T-helper 2 cell treated with Interferon-gamma antibody and Interleukin-4, amounts not matched to agents 5 μg/mL and 100 μg/mL, for 36 hours (primary cell): ENCODE results near the gene FGGY.
A peak's percentile ranks its signal among the peaks of the same experiment; 100 is the strongest.
"Not testable (repeated sequence)": the region's sequence is repeated elsewhere in the genome, so short reads cannot be mapped to it uniquely, and the experiment has no call there.

ENCODE experiments used
- DNase-seq: peaks from one replicate; pipeline ENCODE4 v3.0.0; 2021; ENCODE audit warnings: low spot score
- H3K27ac Mint-ChIP-seq: one replicate; pipeline ENCODE4 v1.8.0; 2021; ENCODE audit warnings: mild to moderate bottlenecking, mixed read lengths
- H3K27me3 Mint-ChIP-seq: one replicate; pipeline ENCODE4 v1.8.0; 2021; ENCODE audit warnings: low read depth, mixed read lengths
- H3K36me3 Mint-ChIP-seq: one replicate; pipeline ENCODE4 v1.8.0; 2021; ENCODE audit warnings: low read depth, mixed read lengths
- H3K4me1 Mint-ChIP-seq: one replicate; pipeline ENCODE4 v1.8.0; 2021; ENCODE audit warnings: low read depth, mixed read lengths
- H3K4me3 Mint-ChIP-seq: one replicate; pipeline ENCODE4 v1.8.0; 2022; ENCODE audit warnings: mild to moderate bottlenecking, moderate library complexity, mixed read lengths
- H3K9me3 Mint-ChIP-seq: one replicate; pipeline ENCODE4 v1.8.0; 2021; ENCODE audit warnings: mixed read lengths

FGGY gene

GRCh38 chr1:59296358-59297256 lies at the start of gene FGGY:
Gene FGGY (plus strand): TSS chr1:59297094. CDS start chr1:59321550, 24,456 bp downstream.
- peaks cover 3% of the 10 kb centered on the region for H3K9me3 Mint-ChIP-seq

GRCh38 chr1:59248758-59249157 lies 48.1 kb upstream of the FGGY start:
- H3K36me3 Mint-ChIP-seq, result no peaks in the 10 kb centered on the region
- DNase-seq, result no peak
- H3K4me3 Mint-ChIP-seq, result no peak overlapping the region
- no peak overlapping the region for H3K27ac Mint-ChIP-seq
- no peaks in the 10 kb centered on the region for H3K4me1 Mint-ChIP-seq
- H3K9me3 Mint-ChIP-seq, result peaks cover 6% of the 10 kb centered on the region
- no peaks in the 10 kb centered on the region for H3K27me3 Mint-ChIP-seq

More at GRCh38 chr1:59296358-59297256, at the start of gene FGGY:
- Mint-ChIP-seq H3K4me1 (peaks cover 24% of the 10 kb centered on the region), H3K36me3 (peaks cover 4% of the 10 kb centered on the region), H3K27ac (peak within 1 kb of the TSS; percentile 93), H3K27me3 (no peaks in the 10 kb centered on the region), H3K4me3 (peak within 1 kb of the TSS; percentile 91)
- DNase-seq, result peak; percentile 88

- H3K27me3 Mint-ChIP-seq, result no peaks in the 10 kb centered on the region
- H3K36me3 Mint-ChIP-seq, result no peaks in the 10 kb centered on the region
- no peak for DNase-seq
- peaks cover 6% of the 10 kb centered on the region for H3K9me3 Mint-ChIP-seq
- H3K4me3 Mint-ChIP-seq, result no peak overlapping the region
- H3K27ac Mint-ChIP-seq, result no peak overlapping the region
- H3K4me1 Mint-ChIP-seq, result no peaks in the 10 kb centered on the region
Observed at GRCh38 chr1:59249396-59250137, 47.3 kb upstream of the FGGY start.

- not testable (repeated sequence) for H3K4me1 Mint-ChIP-seq, H3K9me3 Mint-ChIP-seq, H3K27ac Mint-ChIP-seq, H3K27me3 Mint-ChIP-seq, DNase-seq, H3K4me3 Mint-ChIP-seq, H3K36me3 Mint-ChIP-seq
Observed at GRCh38 chr1:59251061-59251460, 45.8 kb upstream of the FGGY start.

- not testable (repeated sequence) for H3K27me3 Mint-ChIP-seq, H3K9me3 Mint-ChIP-seq, DNase-seq, H3K27ac Mint-ChIP-seq, H3K4me3 Mint-ChIP-seq, H3K4me1 Mint-ChIP-seq, H3K36me3 Mint-ChIP-seq
Observed at GRCh38 chr1:59256429-59256828, 40.5 kb upstream of the FGGY start.

- Mint-ChIP-seq H3K27ac (no peak overlapping the region), H3K27me3 (peaks cover 9% of the 10 kb centered on the region), H3K9me3 (no peaks in the 10 kb centered on the region), H3K4me3 (no peak overlapping the region), H3K4me1 (no peaks in the 10 kb centered on the region), H3K36me3 (no peaks in the 10 kb centered on the region)
- DNase-seq, result no peak
Observed at GRCh38 chr1:59258412-59259032, 38.4 kb upstream of the FGGY start.

GRCh38 chr1:59261537-59261936 lies 35.4 kb upstream of the FGGY start:
- Mint-ChIP-seq H3K4me1 (no peaks in the 10 kb centered on the region), H3K27ac (no peak overlapping the region), H3K27me3 (peaks cover 2% of the 10 kb centered on the region), H3K36me3 (no peaks in the 10 kb centered on the region), H3K9me3 (no peaks in the 10 kb centered on the region), H3K4me3 (no peak overlapping the region)
- DNase-seq, result no peak

- Mint-ChIP-seq H3K27me3 (no peaks in the 10 kb centered on the region), H3K4me3 (no peak overlapping the region), H3K36me3 (no peaks in the 10 kb centered on the region), H3K9me3 (no peaks in the 10 kb centered on the region), H3K4me1 (no peaks in the 10 kb centered on the region), H3K27ac (no peak overlapping the region)
- DNase-seq, result no peak
Observed at GRCh38 chr1:59262631-59263030, 34.3 kb upstream of the FGGY start.

GRCh38 chr1:59263111-59263510 lies 33.8 kb upstream of the FGGY start:
- no peaks in the 10 kb centered on the region for H3K4me1 Mint-ChIP-seq
- H3K4me3 Mint-ChIP-seq, result no peak overlapping the region
- H3K27ac Mint-ChIP-seq, result no peak overlapping the region
- no peaks in the 10 kb centered on the region for H3K36me3 Mint-ChIP-seq
- no peaks in the 10 kb centered on the region for H3K27me3 Mint-ChIP-seq
- H3K9me3 Mint-ChIP-seq, result no peaks in the 10 kb centered on the region
- no peak for DNase-seq

- Mint-ChIP-seq H3K4me3 (no peak overlapping the region), H3K27me3 (peaks cover 5% of the 10 kb centered on the region), H3K4me1 (no peaks in the 10 kb centered on the region), H3K9me3 (no peaks in the 10 kb centered on the region), H3K36me3 (no peaks in the 10 kb centered on the region), H3K27ac (no peak overlapping the region)
- no peak for DNase-seq
Observed at GRCh38 chr1:59265622-59266021, 31.3 kb upstream of the FGGY start.

GRCh38 chr1:59266180-59266926 lies 30.5 kb upstream of the FGGY start:
- Mint-ChIP-seq H3K4me3 (no peak overlapping the region), H3K27ac (no peak overlapping the region), H3K36me3 (no peaks in the 10 kb centered on the region), H3K27me3 (peaks cover 5% of the 10 kb centered on the region), H3K4me1 (no peaks in the 10 kb centered on the region), H3K9me3 (no peaks in the 10 kb centered on the region)
- DNase-seq, result no peak

- no peaks in the 10 kb centered on the region for H3K36me3 Mint-ChIP-seq
- no peak overlapping the region for H3K27ac Mint-ChIP-seq
- H3K4me3 Mint-ChIP-seq, result no peak overlapping the region
Observed at GRCh38 chr1:59266927-59267293, 30.0 kb upstream of the FGGY start.

GRCh38 chr1:59268406-59268805 lies 28.5 kb upstream of the FGGY start:
- no peak for DNase-seq
- no peak overlapping the region for H3K27ac Mint-ChIP-seq
- H3K9me3 Mint-ChIP-seq, result no peaks in the 10 kb centered on the region
- no peaks in the 10 kb centered on the region for H3K4me1 Mint-ChIP-seq
- no peak overlapping the region for H3K4me3 Mint-ChIP-seq
- H3K36me3 Mint-ChIP-seq, result no peaks in the 10 kb centered on the region
- H3K27me3 Mint-ChIP-seq, result peaks cover 5% of the 10 kb centered on the region

More at GRCh38 chr1:59266927-59267293, 30.0 kb upstream of the FGGY start:
- peaks cover 5% of the 10 kb centered on the region for H3K27me3 Mint-ChIP-seq
- DNase-seq, result no peak
- no peaks in the 10 kb centered on the region for H3K4me1 Mint-ChIP-seq
- no peaks in the 10 kb centered on the region for H3K9me3 Mint-ChIP-seq
